Activated T-helper 1 cell treated with Interleukin-2 at 50 U/mL for 16 hours (primary cell): ENCODE data around the gene HOXA6.

Experiments used
- DNase-seq: peaks from one replicate; pipeline ENCODE4 v3.0.0-alpha.2; 2020; ENCODE audit warnings: low read depth

The HOXA6 gene

DNA sequence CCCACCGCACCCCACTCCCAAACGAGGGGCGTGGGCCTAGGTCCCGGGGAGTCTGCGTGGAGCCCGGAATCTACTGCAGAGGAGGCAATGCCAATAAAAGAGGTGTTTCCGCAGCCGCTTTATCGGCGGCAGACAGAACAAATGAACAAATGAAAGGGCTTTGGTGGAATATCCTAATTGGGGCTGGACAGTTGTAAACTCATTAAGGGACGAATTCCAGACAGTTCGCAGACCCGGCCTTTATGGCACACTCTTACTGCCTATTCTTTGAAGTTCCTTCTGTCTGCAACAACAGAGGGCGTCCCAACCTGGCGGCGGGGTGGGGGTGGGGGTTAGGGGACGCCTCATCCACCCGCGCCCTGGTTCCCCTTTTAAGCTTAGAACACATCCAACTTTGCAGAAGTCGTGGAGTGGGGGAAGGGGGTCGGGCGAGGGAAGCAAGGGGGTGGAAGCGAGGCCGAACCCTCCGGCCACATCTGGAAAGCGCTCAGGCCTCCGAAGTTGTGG lies 13.7 kb upstream of the HOXA6 start:
- DNase-seq, result no peak

DNA sequence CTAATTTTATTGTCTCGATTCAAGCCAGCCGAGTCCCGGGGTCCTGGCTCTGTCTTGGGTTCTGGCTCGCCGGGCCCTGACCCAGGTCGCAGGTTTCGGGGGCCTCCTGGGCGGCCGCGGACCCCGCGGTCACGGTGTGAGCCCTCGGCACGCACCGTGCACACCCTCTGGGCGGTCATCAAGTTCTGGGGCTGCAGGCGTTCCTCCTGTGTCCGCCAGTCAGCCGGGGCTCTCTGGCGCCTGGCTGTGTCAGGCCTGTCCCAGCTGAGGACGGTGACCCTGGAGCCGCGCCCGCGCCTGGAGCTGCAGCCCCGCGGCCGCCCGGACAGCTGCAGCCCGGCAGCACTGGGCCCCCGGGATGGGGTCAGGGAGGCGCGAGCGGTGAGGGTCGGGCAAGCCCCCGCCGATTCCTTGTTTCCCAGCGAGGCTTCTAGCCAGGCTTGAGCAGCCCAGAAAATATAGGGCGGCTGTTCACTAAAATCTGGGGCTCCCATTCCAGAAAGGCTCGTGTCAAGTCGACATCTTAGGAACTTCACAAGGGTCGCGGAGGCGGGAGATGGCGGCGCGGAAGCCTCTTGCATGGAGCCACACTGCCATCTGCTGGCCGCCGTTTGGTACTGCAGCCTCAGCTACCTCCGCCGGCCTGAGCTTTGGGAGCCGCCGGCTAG lies 13.1 kb upstream of the HOXA6 start:
- DNase-seq, result peak; percentile 69

DNA sequence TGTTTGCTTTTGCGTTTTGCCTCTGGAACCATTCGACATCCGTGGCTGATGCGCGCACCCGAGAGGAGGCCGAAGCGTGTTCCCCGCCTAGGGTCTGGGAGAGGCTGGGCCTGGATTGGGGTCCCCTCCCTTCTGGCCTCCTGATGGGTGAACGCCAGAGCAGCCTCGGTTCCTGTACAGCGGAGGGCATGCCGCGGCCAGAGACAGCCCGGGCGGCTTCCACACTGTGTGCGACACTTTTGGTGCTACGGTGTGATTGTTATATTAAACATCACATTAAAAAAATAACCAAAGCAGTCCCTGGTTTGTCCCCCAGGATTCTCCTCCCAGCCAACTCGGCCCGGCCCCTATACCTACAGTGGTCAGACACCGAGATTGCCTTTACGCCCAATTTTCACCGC lies 12.6 kb upstream of the HOXA6 start:
- DNase-seq, result no peak

DNA sequence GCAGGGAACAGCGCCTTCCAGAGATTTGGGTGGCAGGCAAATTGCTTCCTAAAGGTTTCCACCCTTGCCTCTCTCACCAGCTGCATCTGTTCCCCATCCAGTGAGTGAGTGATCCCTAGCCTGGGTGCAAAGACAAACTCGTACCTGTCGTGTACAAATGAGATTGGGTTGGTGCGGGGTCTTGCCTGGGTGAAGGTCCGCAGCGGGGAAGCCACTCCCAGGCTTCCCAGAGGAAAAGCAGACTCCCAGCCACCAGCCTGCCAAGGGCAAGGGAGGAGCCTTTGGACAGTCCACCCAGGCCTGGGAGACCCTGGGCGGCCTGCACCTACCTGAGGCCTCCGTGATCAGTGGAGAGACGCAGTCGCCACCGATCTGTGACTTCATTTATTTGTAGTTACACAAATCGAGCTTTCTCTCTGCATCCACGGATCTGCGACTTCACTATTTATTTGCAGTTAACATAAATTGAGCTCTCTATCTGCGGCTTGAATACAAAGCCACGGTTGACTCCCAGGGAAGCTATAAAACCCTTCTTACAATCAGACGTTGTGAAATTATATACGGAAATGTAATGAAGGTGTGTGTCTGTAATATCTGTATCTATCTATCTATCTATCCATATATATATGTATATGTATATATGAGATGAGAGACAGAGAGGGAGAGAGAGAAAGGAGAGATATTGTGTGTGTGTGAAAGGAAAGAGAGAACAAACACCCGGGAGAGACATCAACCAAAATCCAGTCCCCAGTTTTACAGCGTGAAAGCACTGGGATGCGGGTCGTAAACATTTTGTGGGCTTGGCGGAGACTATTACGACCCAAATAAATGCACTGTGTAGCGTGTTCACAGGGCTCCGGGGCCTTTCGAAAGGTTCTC lies 11.9 kb upstream of the HOXA6 start:
- no peak for DNase-seq

DNA sequence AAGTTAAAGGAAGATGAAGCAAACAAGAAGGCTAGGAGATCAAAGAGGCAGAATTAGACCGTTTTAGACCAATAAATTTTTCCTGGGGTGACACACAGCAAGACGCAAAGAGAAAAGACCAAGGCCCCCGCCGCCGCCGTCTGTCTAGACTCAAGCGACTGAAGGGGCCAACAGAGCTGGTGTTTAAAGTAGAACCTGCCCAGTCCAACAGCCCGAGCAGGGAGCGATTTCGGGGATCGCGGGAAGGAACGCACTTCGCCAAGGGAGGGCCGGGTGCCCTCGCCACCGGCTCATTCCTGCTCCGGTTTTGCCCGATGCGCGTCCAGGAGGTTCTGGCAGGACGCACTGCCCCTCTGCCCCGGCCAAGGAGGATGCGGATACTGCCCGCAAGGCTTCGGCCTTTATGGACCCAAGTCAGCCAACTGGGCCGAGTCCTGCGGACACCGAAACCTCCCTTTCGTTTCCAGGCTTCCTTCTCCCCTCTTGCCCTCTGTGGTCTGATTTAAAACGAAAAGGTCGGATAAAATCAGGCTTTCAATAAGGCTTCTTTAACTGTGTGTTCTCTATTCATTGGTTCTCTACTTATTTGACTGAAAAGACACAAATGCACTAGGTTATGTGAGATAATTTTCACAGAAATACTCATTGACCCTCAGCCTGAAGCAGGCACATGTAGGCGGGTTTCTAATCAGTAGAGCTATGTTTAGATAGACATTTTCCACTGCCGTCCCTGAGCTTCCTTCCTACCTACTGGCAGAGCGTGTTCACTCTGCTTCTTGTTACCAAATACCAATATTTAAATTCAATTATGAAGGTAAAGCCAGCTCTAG lies 11.1 kb upstream of the HOXA6 start:
- DNase-seq, result no peak

DNA sequence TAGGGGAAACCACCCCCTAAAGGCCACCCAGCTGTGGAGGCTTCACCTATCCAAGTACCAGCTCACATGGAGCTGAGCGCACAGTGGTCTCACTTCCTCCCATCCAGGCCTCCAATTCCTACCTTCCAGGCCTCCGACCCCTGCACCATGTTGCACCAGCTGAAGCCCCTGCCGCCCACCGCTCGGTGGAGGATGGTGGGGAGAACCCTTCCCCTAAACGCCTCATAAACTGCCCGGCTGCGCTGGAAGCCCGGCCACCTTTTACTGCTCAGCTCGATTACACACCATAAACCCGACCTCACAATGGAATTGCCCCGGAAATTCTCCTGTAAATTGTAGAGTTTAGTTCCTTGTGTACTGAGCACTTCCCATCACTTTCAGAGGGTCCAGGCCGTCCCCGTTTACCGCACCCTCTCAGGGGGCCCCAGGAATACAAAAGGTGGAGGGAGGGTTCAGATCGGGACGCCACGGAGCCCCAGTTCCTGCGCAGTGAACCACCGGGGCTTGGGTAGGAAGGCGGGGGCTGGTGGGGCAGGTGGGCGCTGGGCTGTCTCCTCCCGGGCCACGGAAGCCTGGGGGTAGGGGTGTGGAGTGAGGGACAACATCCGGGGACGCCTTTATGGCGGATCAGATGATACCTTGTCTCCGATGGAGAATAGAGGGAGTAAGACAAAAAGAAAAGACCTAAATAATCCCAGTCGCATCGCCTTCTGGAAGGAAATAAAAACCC lies 10.3 kb upstream of the HOXA6 start:
- DNase-seq, result no peak

DNA sequence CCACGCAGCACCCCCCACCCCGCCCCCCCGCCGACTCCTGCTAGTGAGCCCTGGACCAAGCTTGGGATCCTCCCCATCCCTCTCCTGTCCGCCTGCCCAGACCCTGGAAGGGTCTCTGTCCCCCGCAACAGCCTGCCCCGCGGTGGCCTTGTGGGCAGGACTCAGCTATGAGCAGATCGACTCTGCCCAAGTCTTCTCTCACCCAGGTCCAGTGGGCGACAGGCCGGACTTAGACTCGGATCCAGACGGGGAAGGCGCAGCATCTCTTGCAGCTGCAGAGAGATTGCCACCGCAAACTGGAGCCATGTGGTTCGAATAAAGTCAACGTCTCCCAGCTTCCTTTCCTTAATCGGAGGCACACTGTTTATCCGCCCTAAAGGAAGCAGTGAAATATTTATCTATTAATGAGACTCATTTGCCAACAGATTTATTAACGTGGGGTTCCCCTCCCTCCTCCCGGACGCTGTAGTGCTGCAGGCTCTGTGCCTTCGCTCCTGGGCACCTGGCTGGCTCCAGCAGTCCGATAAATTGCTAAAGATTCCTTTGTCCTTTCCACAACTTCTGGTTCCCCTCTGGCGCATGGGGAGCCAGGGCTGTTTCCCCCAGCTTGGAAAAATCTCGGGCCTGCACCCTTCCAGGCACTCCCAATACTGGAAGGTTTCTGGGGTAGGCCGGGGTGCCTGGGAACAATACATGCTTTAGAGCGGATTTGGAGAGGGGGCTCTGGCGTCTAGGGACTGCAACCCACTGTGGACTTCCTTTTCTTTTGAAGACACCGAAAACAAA lies 9.5 kb upstream of the HOXA6 start:
- DNase-seq, result no peak

DNA sequence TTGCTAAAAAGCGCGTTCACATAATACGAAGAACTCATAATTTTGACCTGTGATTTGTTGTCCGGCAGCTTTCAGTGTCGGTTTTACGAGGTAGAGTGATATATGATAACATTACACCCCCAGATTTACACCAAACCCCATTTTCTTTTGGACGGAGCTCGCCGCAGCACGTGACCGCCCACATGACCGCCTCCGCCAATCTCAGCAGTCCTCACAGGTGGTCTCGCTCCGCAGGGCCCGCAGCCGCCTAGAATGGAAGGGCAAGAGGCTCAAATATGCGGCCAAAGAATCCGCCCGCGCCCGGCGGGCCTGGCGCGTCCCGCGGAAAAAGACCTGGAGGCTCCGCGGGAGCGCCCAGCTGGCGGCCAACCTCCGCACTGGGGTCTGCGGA lies 8.9 kb upstream of the HOXA6 start, which contains the start of gene HOXA7:
HOXA7 (minus strand) TSS at position 168 of the 391 bp plus-strand sequence; CDS start at position 38, 130 bp downstream.
- DNase-seq, result no peak

DNA sequence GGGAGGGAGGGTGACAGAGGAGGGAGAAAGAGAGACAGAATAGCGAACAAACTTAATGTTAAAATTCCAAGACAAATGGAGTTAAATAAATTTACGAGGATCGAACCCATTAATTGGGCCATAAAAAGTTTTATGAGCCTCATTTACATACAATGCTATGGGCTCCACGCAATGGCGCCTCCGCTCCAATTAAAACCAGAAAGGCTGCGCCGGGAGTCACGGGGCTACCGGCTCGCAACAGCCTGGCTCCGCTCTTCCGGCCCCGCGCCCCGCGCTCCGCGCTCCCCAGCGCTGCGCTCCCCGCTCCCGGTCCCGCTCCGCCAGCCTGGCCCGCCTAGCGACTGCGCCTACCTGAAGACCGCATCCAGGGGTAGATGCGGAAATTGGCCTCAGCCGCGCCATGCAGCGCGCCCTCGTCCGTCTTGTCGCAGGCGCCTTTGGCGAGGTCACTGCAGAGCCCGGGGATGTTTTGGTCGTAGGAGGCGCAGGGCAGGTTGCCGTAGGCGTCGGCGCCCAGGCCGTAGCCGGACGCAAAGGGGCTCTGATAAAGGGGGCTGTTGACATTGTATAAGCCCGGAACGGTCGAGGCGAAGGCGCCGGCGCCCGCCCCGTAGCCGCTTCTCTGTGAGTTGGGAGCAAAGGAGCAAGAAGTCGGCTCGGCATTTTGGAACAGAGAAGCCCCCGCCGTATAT lies 8.4 kb upstream of the HOXA6 start:
- no peak for DNase-seq

DNA sequence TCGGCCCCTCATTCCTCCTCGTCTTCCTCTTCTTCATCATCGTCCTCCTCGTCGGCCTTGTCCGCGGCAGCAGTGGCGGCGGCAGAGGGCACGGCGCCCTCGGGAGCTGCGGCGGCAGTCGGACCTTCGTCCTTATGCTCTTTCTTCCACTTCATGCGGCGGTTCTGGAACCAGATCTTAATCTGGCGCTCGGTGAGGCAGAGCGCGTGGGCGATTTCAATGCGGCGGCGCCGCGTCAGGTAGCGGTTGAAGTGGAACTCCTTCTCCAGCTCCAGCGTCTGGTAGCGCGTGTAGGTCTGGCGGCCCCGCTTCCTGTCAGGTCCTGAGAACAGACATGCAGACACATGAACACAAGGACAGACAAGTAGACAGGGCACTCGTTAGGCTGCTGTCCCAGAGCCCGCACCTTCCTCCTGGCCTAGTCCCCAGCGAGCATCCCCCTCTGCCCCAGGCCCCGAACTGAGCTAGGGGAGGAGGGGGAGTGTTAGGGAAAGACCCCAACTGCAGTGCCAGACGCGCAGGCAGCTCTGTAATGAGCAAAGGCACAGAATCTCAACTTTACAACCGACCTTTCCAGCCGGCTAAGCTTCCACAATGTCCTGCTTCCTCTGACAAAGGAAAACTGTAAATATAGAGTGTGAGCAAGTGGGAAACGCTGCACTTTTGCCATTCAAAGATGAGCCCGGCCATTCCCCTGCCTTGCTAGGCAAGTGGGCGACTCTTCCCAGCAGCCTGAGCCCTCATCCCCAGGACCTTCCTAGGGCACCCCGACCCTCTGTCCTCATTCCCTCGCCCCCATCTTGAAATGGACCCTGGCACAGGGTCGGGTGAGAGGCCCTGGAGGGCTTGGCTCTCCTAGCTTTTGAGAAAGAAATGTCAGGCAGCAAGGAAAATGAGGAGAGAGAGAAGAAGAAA lies 7.6 kb upstream of the HOXA6 start:
- no peak for DNase-seq

DNA sequence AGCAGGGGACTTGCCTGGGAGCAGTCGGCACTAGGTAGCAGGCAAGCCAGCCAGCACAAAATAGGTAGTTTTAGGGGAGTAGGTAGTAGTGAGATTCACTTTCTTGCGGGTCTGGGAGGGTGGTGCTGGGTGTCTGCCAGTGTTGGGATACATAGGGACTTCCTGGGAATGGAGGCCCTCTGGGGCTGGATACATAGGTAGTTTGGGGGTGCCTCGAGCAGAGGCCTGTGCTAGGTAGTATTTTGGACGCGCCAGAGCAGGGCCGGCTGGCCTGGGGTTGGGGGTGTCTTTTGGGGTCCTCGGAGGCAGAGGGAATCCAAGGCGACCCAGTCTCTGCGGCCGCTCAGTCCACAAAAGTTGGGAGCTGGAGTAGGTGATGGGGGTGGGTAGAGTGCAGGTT lies 6.8 kb upstream of the HOXA6 start:
- DNase-seq, result no peak

DNA sequence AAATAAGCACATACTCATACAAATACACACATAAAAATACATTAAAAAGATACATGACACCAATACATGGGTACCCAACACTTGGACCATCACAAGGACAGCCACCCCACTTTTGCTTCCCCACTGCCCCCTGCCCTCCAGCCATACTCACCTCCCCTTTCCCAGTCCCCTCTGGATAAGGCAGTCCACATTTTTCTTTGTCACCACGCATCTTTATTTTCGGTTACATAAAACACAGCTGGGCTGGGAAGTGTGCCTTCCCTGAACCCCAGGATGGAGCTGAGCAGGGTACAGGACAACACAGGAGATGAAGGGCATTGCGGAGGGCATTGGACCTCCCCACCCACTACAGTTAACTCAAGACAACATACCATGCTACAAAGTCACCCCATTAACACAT lies 6.0 kb upstream of the HOXA6 start:
- no peak for DNase-seq

DNA sequence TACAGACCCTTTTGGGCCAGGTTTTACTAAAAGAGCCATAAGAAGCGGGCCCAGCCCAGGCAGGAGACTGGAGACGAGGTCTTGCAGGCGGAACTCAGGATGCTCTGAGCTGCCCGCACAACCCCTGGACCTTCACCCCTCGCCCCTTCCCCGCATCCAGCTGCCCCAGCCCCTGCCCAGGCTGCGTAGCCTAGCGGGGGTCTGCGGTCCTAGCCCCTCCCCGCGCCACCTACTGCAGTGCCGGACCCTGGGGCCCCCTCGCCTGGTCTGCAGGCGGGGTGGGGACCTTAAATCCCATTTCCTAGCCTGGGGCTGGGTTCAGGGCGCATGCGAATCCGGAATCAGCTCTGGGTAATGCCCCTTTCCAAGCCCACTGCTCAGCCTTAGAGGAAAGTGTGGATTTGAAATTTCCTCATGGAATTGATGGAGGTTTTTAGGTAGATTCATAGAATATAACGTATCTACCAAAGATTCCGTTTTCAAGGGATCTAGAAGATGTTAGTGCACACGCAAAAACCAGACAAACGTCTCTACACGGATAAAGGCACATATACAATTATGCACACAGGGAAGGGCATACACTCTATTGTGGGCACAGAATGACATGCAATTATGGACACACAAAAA lies 5.4 kb upstream of the HOXA6 start:
- no peak for DNase-seq

DNA sequence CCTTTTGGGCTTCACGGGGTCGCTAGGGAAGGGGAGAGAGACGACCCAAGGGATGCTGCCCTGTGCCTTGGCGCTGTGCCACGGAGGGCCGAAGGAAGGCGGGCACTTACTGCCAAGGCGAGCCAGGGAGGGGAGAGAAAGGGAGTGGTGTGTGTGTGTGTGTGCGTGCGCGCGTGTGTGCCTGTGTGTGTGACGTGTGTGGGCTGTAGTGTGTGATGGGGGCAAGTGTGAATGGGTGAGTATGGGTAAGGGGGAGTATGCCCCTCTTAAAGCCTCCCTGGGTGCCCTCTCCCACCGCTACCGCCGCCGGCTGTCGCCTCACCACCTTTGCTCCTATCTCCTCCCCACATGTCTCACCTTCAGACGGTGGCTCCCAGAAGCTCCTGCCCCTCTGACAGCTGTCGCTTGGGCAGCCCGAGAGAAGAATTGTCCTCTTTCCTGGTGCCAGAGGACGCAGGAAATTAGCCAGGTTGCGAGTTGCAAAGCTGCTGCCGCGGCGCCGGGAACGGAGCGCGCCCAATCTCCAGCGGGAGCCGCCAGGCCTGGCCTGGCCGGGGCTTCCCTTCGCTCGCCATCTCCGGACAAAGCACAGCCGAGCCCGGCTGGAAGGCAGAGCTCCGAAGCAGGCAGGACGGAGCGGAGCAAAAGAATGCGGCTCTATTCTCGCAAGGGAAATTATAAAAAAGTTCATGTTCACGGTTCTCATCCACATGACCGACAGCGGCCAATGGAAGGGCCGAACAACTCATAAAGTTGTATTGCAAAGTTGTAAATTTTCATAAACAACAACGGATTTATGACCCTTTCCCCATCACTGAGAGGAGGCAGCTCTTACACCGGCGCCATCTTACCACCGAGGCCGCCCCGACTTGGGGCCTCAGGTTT lies 4.6 kb upstream of the HOXA6 start, which contains the start of gene HOXA3:
HOXA3 (minus strand) TSS at position 653 of the 885 bp plus-strand sequence. CDS start 41,943 bp downstream, outside the sequence.
- no peak for DNase-seq

DNA sequence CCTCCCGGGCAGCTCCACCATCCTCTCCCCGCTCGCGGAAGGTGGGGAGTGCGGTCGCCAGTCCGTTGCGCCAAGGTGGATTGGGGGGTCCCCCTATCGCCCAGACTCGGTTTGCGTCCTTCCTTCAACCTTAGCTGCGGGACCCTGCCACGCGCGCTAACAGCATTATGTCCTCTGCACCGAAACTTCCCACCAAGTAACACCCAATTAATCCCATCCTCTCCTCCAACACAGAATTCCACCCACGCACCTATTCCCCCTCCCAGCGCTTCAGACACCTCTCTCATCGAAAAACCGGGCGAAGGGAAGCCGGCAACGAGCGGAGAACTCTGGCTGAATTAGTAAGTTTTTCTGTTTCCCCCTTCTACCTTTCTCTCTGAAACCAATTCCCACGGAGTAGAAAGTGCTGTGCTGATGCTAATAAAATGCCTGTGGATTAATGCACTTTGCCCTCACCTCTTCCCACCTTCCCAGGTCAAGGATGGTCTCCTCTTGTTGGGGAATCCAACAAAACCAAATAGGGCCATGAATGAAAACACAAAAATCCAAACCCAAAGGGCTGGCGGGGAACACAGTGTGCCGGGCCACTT lies 3.9 kb upstream of the HOXA6 start:
- DNase-seq, result no peak

DNA sequence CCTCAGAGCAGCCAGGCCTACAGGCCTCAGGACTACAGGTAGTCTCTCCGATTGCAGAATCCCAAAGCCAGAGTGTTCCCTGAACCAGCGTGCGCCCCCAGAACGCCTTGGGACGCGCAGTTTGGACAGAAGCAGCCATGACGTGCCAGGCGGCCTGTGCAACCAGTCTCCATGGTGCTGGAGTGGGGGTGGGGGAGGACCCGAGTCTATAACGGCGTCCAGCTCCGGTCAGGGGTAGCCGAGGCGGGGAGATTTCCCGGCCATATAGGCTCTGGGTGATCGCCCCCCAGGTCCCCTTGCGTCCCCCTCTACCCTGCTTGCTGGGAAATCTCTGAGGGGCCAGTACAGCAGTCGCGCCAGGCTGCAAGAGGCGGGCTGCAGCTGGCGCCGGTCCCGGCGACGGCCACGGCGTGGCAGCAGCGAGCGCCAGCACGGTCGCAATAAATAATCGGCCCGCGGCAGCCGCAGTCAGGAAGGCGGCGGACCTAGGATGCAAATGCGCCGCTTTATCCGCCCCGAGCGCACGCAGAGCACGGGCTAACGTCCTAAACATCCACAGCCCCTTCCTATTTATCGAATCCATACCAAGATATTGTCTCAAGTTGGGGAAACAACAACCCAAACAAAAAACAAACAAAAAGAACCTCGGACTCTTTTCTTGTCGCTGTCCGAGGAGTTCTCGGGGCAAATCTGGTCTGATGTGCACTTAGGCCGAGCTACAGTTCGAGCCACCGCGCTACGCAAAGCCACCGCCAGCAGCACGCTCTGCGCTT lies 3.2 kb upstream of the HOXA6 start:
- DNase-seq, result peak; percentile 34
